Skeletal muscle tissue (tissue), 4 donors: ENCODE results near the gene TMEM87A. TPM values are rescaled to one million over a fixed set of nuclear protein-coding genes. Genes with fewer than 3 reads are reported as not detected.
"Not testable (repeated sequence)": the region's sequence is repeated elsewhere in the genome, so short reads cannot be mapped to it uniquely, and the experiment has no call there.

ENCODE experiments used
- H3K27ac ChIP-seq: one replicate; pipeline ENCODE4 v1.7.0; 2013; ENCODE audit warnings: mild to moderate bottlenecking, low read depth, low read length, inconsistent platforms
- H3K27me3 ChIP-seq, 3 donors: one replicate each; pipeline ENCODE4 v1.7.0; 2013; ENCODE audit warnings: low read length in 3 of 3; ENCODE audit not compliant: control insufficient read depth in 3 of 3, insufficient read depth in 3 of 3
- H3K36me3 ChIP-seq, 3 donors: one replicate each; pipeline ENCODE4 v1.7.0; 2013; ENCODE audit warnings: low read length in 3 of 3; ENCODE audit not compliant: control insufficient read depth in 3 of 3, insufficient read depth in 3 of 3
- H3K4me1 ChIP-seq, 3 donors: one replicate each; pipeline ENCODE4 v1.7.0; 2013; ENCODE audit warnings: low read length in 3 of 3, mild to moderate bottlenecking in 3 of 3; ENCODE audit not compliant: control insufficient read depth in 3 of 3, insufficient read depth in 3 of 3
- H3K4me3 ChIP-seq, 3 donors: one replicate each; pipeline ENCODE4 v1.7.0; 2013; ENCODE audit warnings: low read length in 3 of 3
- H3K9ac ChIP-seq, 3 donors: one replicate each; pipeline ENCODE4 v1.7.0; 2013; ENCODE audit warnings: low read length in 3 of 3, mild to moderate bottlenecking in 3 of 3, moderate library complexity in 2 of 3, low read depth in 1 of 3
- H3K9me3 ChIP-seq, 3 donors: one replicate each; pipeline ENCODE4 v1.7.0; 2013; ENCODE audit warnings: low read length in 3 of 3; ENCODE audit not compliant: control insufficient read depth in 3 of 3
- total RNA-seq: library from RNA; depleted of rRNA; stranded (reverse); fragments of >200 nt; gene quantifications from one replicate; pipeline ENCODE4 v1.2.3, GENCODE V29; 2014
- donor health status: Osteomylitis.

TMEM87A gene
- total RNA-seq, result 70.5 TPM

GRCh38 chr15:42272939-42273899, at the start of gene TMEM87A, which contains the start of gene GANC:
Gene TMEM87A (minus strand): TSS chr15:42273433. CDS start chr15:42273398, 35 bp downstream.
Gene GANC (plus strand): TSS chr15:42273201. CDS start chr15:42274482, 1,281 bp downstream.
- peak within 1 kb of the TSS; percentile 95 to 99 (median 99) for H3K9ac ChIP-seq
- H3K27me3 ChIP-seq, result no peaks in the 10 kb centered on the region
- no peaks in the 10 kb centered on the region for H3K9me3 ChIP-seq
- H3K4me3 ChIP-seq, result peak within 1 kb of the TSS; percentile 82 to 99 (median 98)
- peaks cover 23 to 39% (median 35%) of the 10 kb centered on the region in 3 donors for H3K4me1 ChIP-seq
- H3K27ac ChIP-seq, result peak within 1 kb of the TSS; percentile 98
- H3K36me3 ChIP-seq, result peaks cover 0 to 11% (median 2%) of the 10 kb centered on the region in 3 donors

DNA sequence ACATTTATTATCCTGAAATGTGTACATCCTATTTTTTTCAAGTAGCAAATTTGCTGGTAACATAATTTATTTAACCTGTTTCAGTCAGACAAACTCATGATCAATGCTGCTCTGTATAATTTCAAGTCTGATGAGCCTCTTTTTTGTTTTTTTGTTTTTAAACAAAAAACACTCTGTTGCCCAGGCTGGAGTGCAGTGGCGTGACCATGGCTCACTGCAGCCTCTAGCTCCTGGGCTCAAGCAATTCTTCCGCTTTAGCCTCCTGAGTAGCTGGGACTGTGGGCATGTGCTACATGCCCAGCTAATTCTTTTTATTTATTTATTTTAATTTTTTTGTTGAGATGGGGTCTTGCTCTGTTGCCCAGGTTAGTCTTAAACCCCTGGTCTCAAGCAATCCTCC, 46.0 kb upstream of the TMEM87A start:
- Histone ChIP-seq H3K4me1 (peaks cover 2 to 14% (median 5%) of the 10 kb centered on the region in 3 donors), H3K4me3 (no peak overlapping the region), H3K27ac (no peak overlapping the region), H3K9me3 (no peaks in the 10 kb centered on the region), H3K27me3 (no peaks in the 10 kb centered on the region), H3K36me3 (peaks cover 0 to 16% (median 11%) of the 10 kb centered on the region in 3 donors), H3K9ac (no peak overlapping the region)

- H3K4me1 ChIP-seq, H3K4me3 ChIP-seq, H3K27ac ChIP-seq, H3K9ac ChIP-seq, H3K27me3 ChIP-seq, H3K9me3 ChIP-seq: not testable (repeated sequence)
- H3K36me3 ChIP-seq, result peaks cover 0 to 13% (median 9%) of the 10 kb centered on the region in 3 donors
These were observed 43.1 kb upstream of the TMEM87A start for GRCh38 chr15:42316282-42316805.

DNA sequence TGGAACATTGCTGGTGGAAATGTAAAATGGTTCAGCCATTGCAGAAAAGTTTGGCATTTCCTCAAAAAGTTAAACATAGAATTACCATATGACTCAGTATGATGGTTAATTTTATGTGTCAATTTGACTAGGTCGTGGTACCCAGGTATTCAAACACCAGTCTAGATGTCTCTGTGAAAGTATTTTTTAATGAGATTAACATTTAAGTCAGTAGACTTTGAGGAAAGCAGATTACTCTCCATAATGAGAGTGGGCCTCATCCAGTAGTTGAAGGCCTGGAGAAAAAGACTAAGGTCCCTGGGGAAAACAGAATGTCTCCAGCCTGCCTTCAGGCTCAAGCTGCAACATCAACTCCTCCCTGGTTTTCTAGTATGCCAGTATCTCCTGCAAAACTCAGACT, 42.3 kb upstream of the TMEM87A start:
- no peaks in the 10 kb centered on the region for H3K27me3 ChIP-seq
- peaks cover 6 to 16% (median 16%) of the 10 kb centered on the region in 3 donors for H3K36me3 ChIP-seq
- H3K27ac ChIP-seq, result no peak overlapping the region
- H3K9ac ChIP-seq, result no peak overlapping the region
- peaks cover 0 to 4% (median 4%) of the 10 kb centered on the region in 3 donors for H3K4me1 ChIP-seq
- H3K9me3 ChIP-seq, result no peaks in the 10 kb centered on the region
- H3K4me3 ChIP-seq, result no peak overlapping the region

- H3K27ac ChIP-seq, result no peak overlapping the region
- H3K4me1 ChIP-seq, result peaks cover 0 to 4% (median 4%) of the 10 kb centered on the region in 3 donors
- H3K9me3 ChIP-seq, result no peaks in the 10 kb centered on the region
- H3K27me3 ChIP-seq, result no peaks in the 10 kb centered on the region
- peaks cover 9 to 23% (median 19%) of the 10 kb centered on the region in 3 donors for H3K36me3 ChIP-seq
- no peak overlapping the region for H3K9ac ChIP-seq
- H3K4me3 ChIP-seq, result no peak overlapping the region
These were observed 41.6 kb upstream of the TMEM87A start for GRCh38 chr15:42314818-42315217.

DNA sequence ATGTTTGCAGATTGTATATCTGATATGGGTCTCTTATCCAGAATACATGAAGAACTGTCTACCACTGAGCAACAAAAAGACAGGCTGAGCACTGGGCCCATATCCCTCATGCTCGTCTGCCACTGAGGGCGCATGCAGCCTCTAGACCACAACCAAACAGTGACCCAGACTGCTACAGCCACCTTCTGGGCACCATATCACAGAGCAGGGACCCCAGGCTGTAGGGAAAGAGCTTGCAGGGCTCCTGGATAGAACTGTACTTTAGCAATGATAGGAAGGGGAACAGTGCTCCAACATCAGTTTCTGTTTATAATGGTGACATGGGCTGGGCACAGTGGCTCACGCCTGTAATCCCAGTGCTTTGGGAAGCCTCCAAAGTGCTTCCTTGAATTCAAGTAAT, 40.2 kb upstream of the TMEM87A start:
- Histone ChIP-seq H3K4me3 (no peak overlapping the region), H3K27ac (no peak overlapping the region), H3K4me1 (peaks cover 0 to 4% (median 4%) of the 10 kb centered on the region in 3 donors), H3K9me3 (no peaks in the 10 kb centered on the region), H3K27me3 (no peaks in the 10 kb centered on the region), H3K36me3 (peaks cover 11 to 29% (median 26%) of the 10 kb centered on the region in 3 donors), H3K9ac (no peak overlapping the region)

DNA sequence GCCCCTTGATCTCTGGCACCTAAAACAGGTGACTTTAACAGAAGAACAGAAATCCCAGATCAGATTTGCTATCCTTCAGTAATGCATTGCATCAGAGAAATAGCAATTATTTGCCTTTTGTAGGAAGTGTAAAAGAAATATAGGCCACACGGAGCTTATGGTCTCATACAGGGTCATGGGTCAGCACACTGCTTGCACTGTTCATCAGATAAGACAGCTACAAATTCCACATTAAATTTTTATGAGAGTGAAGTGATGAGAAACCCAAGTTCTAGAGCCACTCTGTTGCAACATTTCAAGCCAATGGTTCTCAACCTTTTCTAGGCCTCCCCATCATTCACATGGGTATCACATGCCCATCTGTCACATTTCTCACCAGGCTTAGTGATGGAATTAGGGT, 33.4 kb upstream of the TMEM87A start:
- Histone ChIP-seq H3K36me3 (peaks cover 22 to 37% (median 32%) of the 10 kb centered on the region in 3 donors), H3K27me3 (no peaks in the 10 kb centered on the region), H3K27ac (no peak overlapping the region), H3K9me3 (no peaks in the 10 kb centered on the region), H3K4me1 (no peaks in the 10 kb centered on the region), H3K4me3 (no peak overlapping the region), H3K9ac (no peak overlapping the region)

DNA sequence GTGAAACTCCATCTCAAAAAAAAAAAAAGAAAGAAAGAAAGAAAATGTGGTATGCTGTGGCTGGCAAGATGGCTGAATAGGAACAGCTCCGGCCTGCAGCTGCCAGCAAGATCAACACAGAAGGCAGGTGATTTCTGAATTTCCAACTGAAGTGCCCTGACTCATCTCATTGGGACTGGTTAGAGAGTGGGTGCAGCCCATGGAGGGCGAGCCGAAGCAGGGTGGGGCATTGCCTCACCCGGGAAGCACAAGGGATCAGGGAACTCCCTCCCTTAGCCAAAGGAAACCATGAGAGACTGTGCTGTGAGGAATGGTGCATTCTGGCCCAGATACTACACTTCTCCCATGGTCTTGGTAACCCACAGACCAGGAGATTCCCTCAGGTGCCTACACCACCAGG, 27.8 kb upstream of the TMEM87A start:
- H3K9ac ChIP-seq, H3K9me3 ChIP-seq, H3K4me1 ChIP-seq, H3K4me3 ChIP-seq, H3K27me3 ChIP-seq, H3K27ac ChIP-seq: not testable (repeated sequence)
- peaks cover 0 to 18% (median 15%) of the 10 kb centered on the region in 3 donors for H3K36me3 ChIP-seq

GRCh38 chr15:42289166-42289565, 15.9 kb upstream of the TMEM87A start:
- Histone ChIP-seq H3K4me3 (no peak overlapping the region), H3K4me1 (no peaks in the 10 kb centered on the region), H3K27ac (no peak overlapping the region), H3K36me3 (peaks cover 21 to 63% (median 55%) of the 10 kb centered on the region in 3 donors), H3K27me3 (no peaks in the 10 kb centered on the region), H3K9ac (no peak overlapping the region), H3K9me3 (no peaks in the 10 kb centered on the region)

DNA sequence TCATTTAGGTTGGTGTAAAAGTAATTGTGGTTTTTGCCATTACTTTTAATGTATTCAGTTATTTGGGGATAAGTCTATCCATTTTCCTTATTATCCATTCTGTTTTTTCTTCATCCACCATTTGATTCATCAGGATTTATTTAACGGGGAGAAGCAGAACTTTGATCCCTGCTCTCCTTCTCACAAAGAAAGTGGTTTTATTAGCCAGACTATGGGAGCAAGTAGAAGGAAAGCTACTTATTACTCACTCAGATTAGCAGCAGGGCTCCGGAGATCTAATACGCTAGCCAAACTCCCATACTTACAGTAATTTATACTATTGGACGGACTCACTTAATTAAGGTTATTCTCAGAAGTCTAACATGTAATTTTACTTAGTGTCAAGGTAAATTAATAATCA, 14.7 kb upstream of the TMEM87A start:
- H3K27ac ChIP-seq, result no peak overlapping the region
- no peaks in the 10 kb centered on the region for H3K9me3 ChIP-seq
- H3K36me3 ChIP-seq, result peaks cover 17 to 67% (median 56%) of the 10 kb centered on the region in 3 donors
- H3K4me1 ChIP-seq, result peaks cover 0 to 2% (median 0%) of the 10 kb centered on the region in 3 donors
- H3K9ac ChIP-seq, result no peak overlapping the region
- no peaks in the 10 kb centered on the region for H3K27me3 ChIP-seq
- no peak overlapping the region for H3K4me3 ChIP-seq
